GM19193 (cell line): ENCODE measurements around the gene CHEK1.

Experiments used
- POLR2A ChIP-seq: IDR thresholded peaks from 4 replicates; pipeline ENCODE4 v1.6.1; 2011; ENCODE audit not compliant: insufficient read depth, insufficient read length; ENCODE audit errors: extremely low read depth

The CHEK1 gene

GRCh38 chr11:125675196-125675595, 50.2 kb downstream of the CHEK1 start:
- no peak for TF ChIP-seq POLR2A

GRCh38 chr11:125679397-125679796, 54.4 kb downstream of the CHEK1 start:
- no peak for TF ChIP-seq POLR2A

- no peak for TF ChIP-seq POLR2A
Measured at GRCh38 chr11:125679837-125680236, 54.9 kb downstream of the CHEK1 start.

GRCh38 chr11:125680747-125681146, 55.8 kb downstream of the CHEK1 start, which contains the start of gene ACRV1:
Gene ACRV1, minus strand, starts transcription at chr11:125680847. Its CDS starts 67 bp downstream, at chr11:125680780.
- no peak for TF ChIP-seq POLR2A

GRCh38 chr11:125685228-125685627, 60.3 kb downstream of the CHEK1 start:
- TF ChIP-seq POLR2A = no peak

- TF ChIP-seq POLR2A = no peak
Measured at GRCh38 chr11:125688066-125688465, 63.1 kb downstream of the CHEK1 start.

- no peak for TF ChIP-seq POLR2A
Measured at GRCh38 chr11:125688632-125689031, 63.7 kb downstream of the CHEK1 start.

- no peak for TF ChIP-seq POLR2A
Measured at GRCh38 chr11:125689274-125689859, 64.4 kb downstream of the CHEK1 start.

GRCh38 chr11:125690006-125690405, 65.0 kb downstream of the CHEK1 start:
- TF ChIP-seq POLR2A = no peak

- no peak for TF ChIP-seq POLR2A
Measured at GRCh38 chr11:125692887-125693286, 67.9 kb downstream of the CHEK1 start.

- no peak for TF ChIP-seq POLR2A
Measured at GRCh38 chr11:125694951-125695350, 70.0 kb downstream of the CHEK1 start.

- no peak for TF ChIP-seq POLR2A
Measured at GRCh38 chr11:125701018-125701610, 76.2 kb downstream of the CHEK1 start.

- TF ChIP-seq POLR2A = no peak
Measured at GRCh38 chr11:125701858-125702621, 77.1 kb downstream of the CHEK1 start.

GRCh38 chr11:125720781-125721180, 95.8 kb downstream of the CHEK1 start:
- TF ChIP-seq POLR2A = no peak

GRCh38 chr11:125724125-125724524, 99.2 kb downstream of the CHEK1 start:
- TF ChIP-seq POLR2A = no peak
